H9 (cell line): ENCODE data around the gene EVPL. TPM values are rescaled to one million over a fixed set of nuclear protein-coding genes. Genes with fewer than 3 reads are reported as not detected.

Experiments
- DNase-seq: peaks from one replicate; pipeline ENCODE4 v3.0.0-alpha.2; 2017
- H2AFZ ChIP-seq: one replicate; pipeline ENCODE4 v1.6.1; 2013; ENCODE audit warnings: mild to moderate bottlenecking, low read length, control low read depth, moderate library complexity
- H2AK5ac ChIP-seq: 2 replicates; pipeline ENCODE4 v1.6.1; 2013; ENCODE audit warnings: low read length, control low read depth, mixed read lengths; ENCODE audit not compliant: insufficient read length
- H2BK120ac ChIP-seq: one replicate; pipeline ENCODE4 v1.6.1; 2013; ENCODE audit warnings: low read depth, mild to moderate bottlenecking, low read length, control low read depth, inconsistent platforms; ENCODE audit not compliant: poor library complexity, severe bottlenecking
- H2BK12ac ChIP-seq: 2 replicates; pipeline ENCODE4 v1.6.1; 2013; ENCODE audit warnings: low read length, control low read depth, mixed read lengths, low read depth; ENCODE audit not compliant: insufficient read length
- H2BK15ac ChIP-seq: 2 replicates; pipeline ENCODE4 v1.6.1; 2013; ENCODE audit warnings: low read depth, low read length, control low read depth
- H2BK20ac ChIP-seq: one replicate; pipeline ENCODE4 v1.6.1; 2013; ENCODE audit warnings: low read depth, mild to moderate bottlenecking, low read length, control low read depth, inconsistent platforms; ENCODE audit not compliant: poor library complexity, severe bottlenecking
- H2BK5ac ChIP-seq: 2 replicates; pipeline ENCODE4 v1.6.1; 2013; ENCODE audit warnings: low read length, control low read depth, mixed read lengths; ENCODE audit not compliant: insufficient read length
- H3K14ac ChIP-seq: 2 replicates; pipeline ENCODE4 v1.6.1; 2013; ENCODE audit warnings: low read length, control low read depth; ENCODE audit not compliant: insufficient read depth
- H3K18ac ChIP-seq: 2 replicates; pipeline ENCODE4 v1.6.1; 2013; ENCODE audit warnings: low read depth, mild to moderate bottlenecking, mixed read lengths, low read length, control low read depth; ENCODE audit not compliant: insufficient read length
- H3K23ac ChIP-seq: 2 replicates; pipeline ENCODE4 v1.6.1; 2013; ENCODE audit warnings: low read length, control low read depth, mixed read lengths, low read depth; ENCODE audit not compliant: insufficient read length
- H3K23me2 ChIP-seq: 2 replicates; pipeline ENCODE4 v1.6.1; 2013; ENCODE audit warnings: low read depth, mild to moderate bottlenecking, mixed read lengths, low read length, control low read depth; ENCODE audit not compliant: insufficient read length, poor library complexity, severe bottlenecking
- H3K27ac ChIP-seq: 2 replicates; pipeline ENCODE4 v1.5.1; 2013; ENCODE audit warnings: low read length, control low read depth, mixed read lengths, low read depth; ENCODE audit not compliant: insufficient read length
- H3K27me3 ChIP-seq: 2 replicates; pipeline ENCODE4 v1.6.1; 2013; ENCODE audit warnings: low read length, control low read depth, inconsistent platforms; ENCODE audit not compliant: insufficient read depth
- H3K4ac ChIP-seq: 2 replicates; pipeline ENCODE4 v1.6.1; 2013; ENCODE audit warnings: low read depth, mild to moderate bottlenecking, control low read depth, inconsistent platforms, low read length, moderate library complexity
- H3K4me1 ChIP-seq: 2 replicates; pipeline ENCODE4 v1.6.1; 2013; ENCODE audit warnings: low read length, control low read depth, inconsistent platforms; ENCODE audit not compliant: insufficient read depth
- H3K4me2 ChIP-seq: 2 replicates; pipeline ENCODE4 v1.6.1; 2013; ENCODE audit warnings: low read length, control low read depth, mixed read lengths; ENCODE audit not compliant: insufficient read length, insufficient read depth
- H3K56ac ChIP-seq: 2 replicates; pipeline ENCODE4 v1.6.1; 2013; ENCODE audit warnings: low read depth, mild to moderate bottlenecking, mixed read lengths, low read length, control low read depth; ENCODE audit not compliant: insufficient read length
- H3K79me1 ChIP-seq: 2 replicates; pipeline ENCODE4 v1.6.1; 2013; ENCODE audit warnings: low read depth, mild to moderate bottlenecking, moderate library complexity, low read length, control low read depth, inconsistent platforms; ENCODE audit not compliant: insufficient read depth, poor library complexity, severe bottlenecking
- H3K79me2 ChIP-seq: 2 replicates; pipeline ENCODE4 v1.6.1; 2013; ENCODE audit warnings: low read length, control low read depth, inconsistent platforms; ENCODE audit not compliant: insufficient read depth
- H3K9ac ChIP-seq: 2 replicates; pipeline ENCODE4 v1.6.1; 2013; ENCODE audit warnings: low read length, control low read depth, mixed read lengths; ENCODE audit not compliant: insufficient read length; ENCODE audit errors: extremely low read depth
- H3K9me3 ChIP-seq: one replicate; pipeline ENCODE4 v1.6.1; 2013; ENCODE audit warnings: low read depth, low read length, inconsistent platforms; ENCODE audit not compliant: control insufficient read depth
- H3T11ph ChIP-seq: one replicate; pipeline ENCODE4 v1.6.1; 2013; ENCODE audit warnings: mild to moderate bottlenecking, low read length, control low read depth, inconsistent platforms
- H4K20me1 ChIP-seq: one replicate; pipeline ENCODE4 v1.6.1; 2013; ENCODE audit not compliant: control insufficient read depth, insufficient read length, insufficient read depth
- H4K5ac ChIP-seq: 2 replicates; pipeline ENCODE4 v1.6.1; 2013; ENCODE audit warnings: low read depth, mild to moderate bottlenecking, mixed read lengths, low read length, control low read depth; ENCODE audit not compliant: insufficient read length
- H4K8ac ChIP-seq: replicated peaks from 2 replicates; pipeline ENCODE4 v1.6.1; 2013; ENCODE audit warnings: low read length, control low read depth, mixed read lengths, low read depth; ENCODE audit not compliant: insufficient read length
- H4K91ac ChIP-seq: 2 replicates; pipeline ENCODE4 v1.6.1; 2013; ENCODE audit warnings: low read depth, mild to moderate bottlenecking, moderate library complexity, mixed read lengths, low read length, control low read depth; ENCODE audit not compliant: insufficient read length
- H3K27ac Mint-ChIP-seq, 3 experiments: 2 replicates in 2 of 3; 3 replicates in 1 of 3; pipeline ENCODE4 v1.8.0; 2020 to 2021; ENCODE audit warnings: mixed read lengths in 3 of 3, mild to moderate bottlenecking in 1 of 3, moderate library complexity in 1 of 3
- H3K27me3 Mint-ChIP-seq: 2 replicates; pipeline ENCODE4 v1.8.0; 2021; ENCODE audit warnings: low read depth, mild to moderate bottlenecking, moderate library complexity, mixed read lengths
- H3K36me3 Mint-ChIP-seq, 3 experiments: 2 replicates in 2 of 3; 3 replicates in 1 of 3; pipeline ENCODE4 v1.8.0; 2020 to 2021; ENCODE audit warnings: low read depth in 3 of 3, mixed read lengths in 3 of 3; ENCODE audit not compliant: insufficient read depth in 1 of 3
- H3K4me1 Mint-ChIP-seq, 2 experiments: 2 replicates each; pipeline ENCODE4 v1.8.0; 2020; ENCODE audit warnings: mixed read lengths in 2 of 2
- H3K4me3 Mint-ChIP-seq, 2 experiments: 2 replicates in 1 of 2; 3 replicates in 1 of 2; pipeline ENCODE4 v1.8.0; 2020 to 2021; ENCODE audit warnings: mild to moderate bottlenecking in 2 of 2, mixed read lengths in 2 of 2, moderate library complexity in 1 of 2
- H3K9me3 Mint-ChIP-seq, 2 experiments: 2 replicates in 1 of 2; 3 replicates in 1 of 2; pipeline ENCODE4 v1.8.0; 2020; ENCODE audit warnings: mild to moderate bottlenecking in 2 of 2, mixed read lengths in 2 of 2, moderate library complexity in 1 of 2
- WGBS: extraction: QIAGEN DNeasy Blood & Tissue Kit; methylation state at CpG from one replicate; pipeline ENCODE4 v1.1.7; 2013; ENCODE audit warnings: missing lambda C conversion rate, low lambda C conversion rate, mixed read lengths; ENCODE audit not compliant: insufficient read length; ENCODE audit errors: extremely low coverage; 5-methylcytosine and 5-hydroxymethylcytosine counted together
- total RNA-seq: library from RNA; stranded (reverse); gene quantifications from 2 replicates; pipeline ENCODE4 v1.2.1, GENCODE V29; 2021
- TF ChIP-seq, protein P1 (sequence below): fragments of 200-600 bp; sonication (generic); conservative IDR thresholded peaks from 3 replicates; pipeline ENCODE4 v1.8.0; 2021; ENCODE audit warnings: antibody characterized with exemption, mild to moderate bottlenecking

Gene EVPL
- total RNA-seq, 1 experiment from 2014 or later = 0.48 TPM

GRCh38 chr17:76011951-76012350, 15.2 kb downstream of the EVPL start:
- no peak overlapping the region for H2AK5ac ChIP-seq
- no peak overlapping the region for H4K8ac ChIP-seq
- no peak overlapping the region for H3K18ac ChIP-seq
- no peak overlapping the region for H3K4ac ChIP-seq
- no peak overlapping the region for H2BK20ac ChIP-seq
- H3K23me2 ChIP-seq = no peaks in the 10 kb centered on the region
- H3K27me3 ChIP-seq = no peaks in the 10 kb centered on the region
- WGBS = no CpG with 5 or more reads among the region's 5 CpGs
- H4K20me1 ChIP-seq = no peaks in the 10 kb centered on the region
- no peak overlapping the region for H2BK5ac ChIP-seq
- no peak overlapping the region for H3K56ac ChIP-seq
- H4K5ac ChIP-seq = no peak overlapping the region
- no peak overlapping the region for H3T11ph ChIP-seq
- no peak overlapping the region for H3K27ac ChIP-seq
- H2AFZ ChIP-seq = no peak overlapping the region
- H3K9me3 ChIP-seq = no peaks in the 10 kb centered on the region
- H3K14ac ChIP-seq = no peak overlapping the region
- no peak overlapping the region for H2BK120ac ChIP-seq
- H4K91ac ChIP-seq = no peak overlapping the region
- TF ChIP-seq, protein P1, sequence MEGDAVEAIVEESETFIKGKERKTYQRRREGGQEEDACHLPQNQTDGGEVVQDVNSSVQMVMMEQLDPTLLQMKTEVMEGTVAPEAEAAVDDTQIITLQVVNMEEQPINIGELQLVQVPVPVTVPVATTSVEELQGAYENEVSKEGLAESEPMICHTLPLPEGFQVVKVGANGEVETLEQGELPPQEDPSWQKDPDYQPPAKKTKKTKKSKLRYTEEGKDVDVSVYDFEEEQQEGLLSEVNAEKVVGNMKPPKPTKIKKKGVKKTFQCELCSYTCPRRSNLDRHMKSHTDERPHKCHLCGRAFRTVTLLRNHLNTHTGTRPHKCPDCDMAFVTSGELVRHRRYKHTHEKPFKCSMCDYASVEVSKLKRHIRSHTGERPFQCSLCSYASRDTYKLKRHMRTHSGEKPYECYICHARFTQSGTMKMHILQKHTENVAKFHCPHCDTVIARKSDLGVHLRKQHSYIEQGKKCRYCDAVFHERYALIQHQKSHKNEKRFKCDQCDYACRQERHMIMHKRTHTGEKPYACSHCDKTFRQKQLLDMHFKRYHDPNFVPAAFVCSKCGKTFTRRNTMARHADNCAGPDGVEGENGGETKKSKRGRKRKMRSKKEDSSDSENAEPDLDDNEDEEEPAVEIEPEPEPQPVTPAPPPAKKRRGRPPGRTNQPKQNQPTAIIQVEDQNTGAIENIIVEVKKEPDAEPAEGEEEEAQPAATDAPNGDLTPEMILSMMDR = no peak
- Mint-ChIP-seq H3K4me1 (peaks cover 3 to 9% of the 10 kb centered on the region in 2 experiments), H3K27me3 (peaks cover 8% of the 10 kb centered on the region), H3K9me3 (peaks cover 0 to 2% of the 10 kb centered on the region in 2 experiments; a peak in 2 of 5 replicates), H3K36me3 (peaks cover 0 to 2% (median 0%) of the 10 kb centered on the region in 3 experiments; a peak in 1 of 7 replicates), H3K27ac (no peak overlapping the region), H3K4me3 (no peak overlapping the region)
- H3K79me1 ChIP-seq = no peaks in the 10 kb centered on the region
- H3K4me1 ChIP-seq = no peaks in the 10 kb centered on the region
- H2BK12ac ChIP-seq = no peak overlapping the region
- no peaks in the 10 kb centered on the region for H3K79me2 ChIP-seq
- H2BK15ac ChIP-seq = no peak overlapping the region
- H3K4me2 ChIP-seq = no peak overlapping the region
- H3K23ac ChIP-seq = no peak overlapping the region
- DNase-seq = no peak
- no peak overlapping the region for H3K9ac ChIP-seq
